GM18868 (cell line): ENCODE results near the gene DSC2.
"Not testable (repeated sequence)": the region's sequence is repeated elsewhere in the genome, so short reads cannot be mapped to it uniquely, and the experiment has no call there.

Experiments used
- ATAC-seq: cut with Tn5 transposase; IDR thresholded peaks from one replicate; pipeline ENCODE4 v1.9.1; 2021; ENCODE audit warnings: mild to moderate bottlenecking, moderate library complexity; ENCODE audit not compliant: unreplicated experiment

The DSC2 gene

GRCh38 chr18:31102025-31102684, at the start of gene DSC2:
Gene DSC2, minus strand, starts transcription at chr18:31102421. Its CDS starts 450 bp downstream, at chr18:31101971.
- ATAC-seq, result peak; percentile 33

GRCh38 chr18:31149351-31149750, 47.1 kb upstream of the DSC2 start:
- ATAC-seq, result no peak

GRCh38 chr18:31148600-31148999, 46.4 kb upstream of the DSC2 start:
- ATAC-seq, result no peak

- ATAC-seq, result no peak
Measured at GRCh38 chr18:31146809-31147208, 44.6 kb upstream of the DSC2 start.

- ATAC-seq, result no peak
Measured at GRCh38 chr18:31143025-31143424, 40.8 kb upstream of the DSC2 start.

- no peak for ATAC-seq
Measured at GRCh38 chr18:31138709-31139108, 36.5 kb upstream of the DSC2 start.

GRCh38 chr18:31134988-31135529, 32.8 kb upstream of the DSC2 start:
- ATAC-seq, result no peak

- ATAC-seq, result no peak
Measured at GRCh38 chr18:31129398-31130115, 27.3 kb upstream of the DSC2 start.

GRCh38 chr18:31125878-31126277, 23.7 kb upstream of the DSC2 start:
- no peak for ATAC-seq

GRCh38 chr18:31123125-31123524, 20.9 kb upstream of the DSC2 start:
- ATAC-seq, result not testable (repeated sequence)

GRCh38 chr18:31120594-31120993, 18.4 kb upstream of the DSC2 start:
- peak; percentile 77 for ATAC-seq

GRCh38 chr18:31116853-31117595, 14.8 kb upstream of the DSC2 start:
- no peak for ATAC-seq

GRCh38 chr18:31112804-31113203, 10.6 kb upstream of the DSC2 start:
- ATAC-seq, result no peak

- ATAC-seq, result no peak
Measured at GRCh38 chr18:31105733-31106132, 3.5 kb upstream of the DSC2 start.

GRCh38 chr18:31104444-31104843, 2.2 kb upstream of the DSC2 start:
- no peak for ATAC-seq

- ATAC-seq, result no peak
Measured at GRCh38 chr18:31103423-31103822, 1.2 kb upstream of the DSC2 start.

GRCh38 chr18:31102941-31103340, 720 bp upstream of the DSC2 start:
- no peak for ATAC-seq

GRCh38 chr18:31101183-31102024, 817 bp downstream of the DSC2 start:
- peak; percentile 40 for ATAC-seq

- no peak for ATAC-seq
Measured at GRCh38 chr18:31100436-31101182, 1.6 kb downstream of the DSC2 start.
